GM12878 (cell line): ENCODE measurements around the gene GALNT18. TPM values are rescaled to one million over a fixed set of nuclear protein-coding genes. Genes with fewer than 3 reads are reported as not detected.

Experiments
- ATAC-seq: fragments of 200-7000 bp; cut with Tn5 transposase; 3 replicates; pipeline ENCODE4 v1.9.1; 2020; ENCODE audit warnings: mild to moderate bottlenecking, moderate library complexity
- BruUV-seq: library from RNA; stranded (reverse); fragments of 400-500 nt; replicated peaks from 2 replicates; lab custom pipeline; 2021; lab: Mats Ljungman, UMichigan
- CTCF ChIA-PET: fragments of 300-600 bp; sonication (Branson Sonifier 250); formaldehyde crosslinking; extraction: SDS; loops from one replicate; lab custom pipeline; 2021; ENCODE audit warnings: inconsistent platforms; lab: Yijun Ruan, JAX
- POLR2A ChIA-PET: fragments of 350-600 bp; formaldehyde crosslinking; extraction: SDS; loops from one replicate; lab custom pipeline; 2021; ENCODE audit warnings: inconsistent platforms; lab: Charles Lee
- RAD21 ChIA-PET: fragments of 300-600 bp; sonication (Branson Sonifier 250); formaldehyde crosslinking; loops from one replicate; lab custom pipeline; 2023; ENCODE audit warnings: antibody characterized with exemption; ENCODE audit not compliant: unreplicated experiment; lab: Charles Lee
- SMC1A ChIA-PET: fragments of 300-600 bp; sonication (Branson Sonifier 250); formaldehyde crosslinking; loops from one replicate; lab custom pipeline; 2023; ENCODE audit not compliant: unreplicated experiment, uncharacterized antibody; lab: Charles Lee
- DNase-seq: peaks from one replicate; pipeline ENCODE4 v3.0.0-alpha.2; 2011; ENCODE audit warnings: low read depth, low spot score
- FAIRE-seq: peaks from 3 replicates; lab custom pipeline; 2011; peaks lifted over from hg19 to GRCh38; lab: Jason Lieb, UNC
- H2AFZ ChIP-seq: 2 replicates; pipeline ENCODE4 v1.6.0; 2011; ENCODE audit warnings: low read depth, low read length, control low read depth; ENCODE audit not compliant: control insufficient read depth
- H3K27ac ChIP-seq: 2 replicates; pipeline ENCODE4 v1.5.1; 2011; ENCODE audit warnings: control low read depth; ENCODE audit not compliant: control insufficient read depth, insufficient read depth
- H3K27me3 ChIP-seq, 2 experiments: replicated peaks in 1 of 2; 2 replicates each; pipeline versions ENCODE4 v1.6.0 to v1.6.1; 2011; ENCODE audit warnings: low read length in 1 of 2; ENCODE audit not compliant: control insufficient read depth in 2 of 2, insufficient read depth in 2 of 2
- H3K36me3 ChIP-seq, 2 experiments: 2 replicates each; pipeline ENCODE4 v1.5.1; 2011; ENCODE audit warnings: low read length in 1 of 2; ENCODE audit not compliant: control insufficient read depth in 2 of 2, insufficient read depth in 2 of 2
- H3K4me1 ChIP-seq: 2 replicates; pipeline ENCODE4 v1.6.1; 2011; ENCODE audit warnings: mild to moderate bottlenecking, low read length, moderate library complexity, mixed read lengths; ENCODE audit not compliant: control insufficient read depth, insufficient read depth
- H3K4me2 ChIP-seq: 2 replicates; pipeline ENCODE4 v1.6.0; 2011; ENCODE audit warnings: control low read depth; ENCODE audit not compliant: control insufficient read depth, insufficient read depth
- H3K4me3 ChIP-seq: fragments of 200-600 bp; sonication (generic); 2 replicates; pipeline ENCODE4 v1.5.1; 2016
- H3K79me2 ChIP-seq: 2 replicates; pipeline ENCODE4 v1.6.0; 2011; ENCODE audit warnings: low read length; ENCODE audit not compliant: control insufficient read depth, insufficient read depth
- H3K9ac ChIP-seq: 2 replicates; pipeline ENCODE4 v1.8.0; 2011; ENCODE audit warnings: low read length, control low read depth, mixed read lengths; ENCODE audit not compliant: control insufficient read depth, insufficient read depth
- H3K9me3 ChIP-seq: replicated peaks from 3 replicates; pipeline ENCODE4 v1.5.1; 2011; ENCODE audit warnings: mild to moderate bottlenecking, low read length; ENCODE audit not compliant: control insufficient read depth, insufficient read depth
- H4K20me1 ChIP-seq: 2 replicates; pipeline ENCODE4 v1.6.0; 2011; ENCODE audit not compliant: control insufficient read depth, insufficient read depth
- CTCF ChIP-seq, 3 experiments: IDR thresholded peaks in 2 of 3; conservative IDR thresholded peaks in 1 of 3; 2 replicates each; pipeline ENCODE4 v1.5.1; 2011; ENCODE audit warnings: low read depth in 3 of 3, low read length in 3 of 3, mild to moderate bottlenecking in 3 of 3, control low read depth in 2 of 3, moderate library complexity in 2 of 3, inconsistent platforms in 1 of 3, mixed read lengths in 1 of 3; ENCODE audit not compliant: control insufficient read depth in 2 of 3, insufficient read depth in 1 of 3; ENCODE audit errors: extremely low read depth in 1 of 3
- HDAC2 ChIP-seq: fragments of 200-600 bp; sonication (generic); IDR thresholded peaks from 2 replicates; pipeline ENCODE4 v1.6.1; 2017
- RBBP5 ChIP-seq: fragments of 200-600 bp; sonication (generic); conservative IDR thresholded peaks from 2 replicates; pipeline ENCODE4 v1.6.1; 2016
- REST ChIP-seq: IDR thresholded peaks from 2 replicates; pipeline ENCODE4 v1.6.1; 2012; ENCODE audit warnings: mild to moderate bottlenecking, low read depth, low read length
- SIN3A ChIP-seq: IDR thresholded peaks from 2 replicates; pipeline ENCODE4 v1.6.1; 2012; ENCODE audit warnings: low read depth, low read length, improper control_type of control experiment
- SMC3 ChIP-seq: IDR thresholded peaks from 2 replicates; pipeline ENCODE4 v1.6.1; 2011; ENCODE audit warnings: low read length, improper control_type of control experiment, borderline replicate concordance
- WGBS: methylation state at CpG from one replicate; pipeline ENCODE4 v1.1.6; 2016; ENCODE audit warnings: low lambda C conversion rate; ENCODE audit not compliant: insufficient replicate concordance, insufficient coverage; ENCODE audit errors: missing lambda C conversion rate; 5-methylcytosine and 5-hydroxymethylcytosine counted together
- in situ Hi-C: fragments of 300-500 bp; cut with MboI; formaldehyde crosslinking; loops from 9 replicates; pipeline ENCODE4 v1.14.3; 2018; ENCODE audit warnings: mixed read lengths
- intact Hi-C: fragments of 100-400 bp; cut with micrococcal nuclease; formaldehyde crosslinking; loops from one replicate; pipeline ENCODE4 v1.14.2; 2022; ENCODE audit not compliant: unreplicated experiment
- polyA plus RNA-seq, 11 experiments: library from polyadenylated mRNA; depleted of rRNA in 4 of 11; unstranded in 6 of 11; stranded (reverse) in 5 of 11; fragments of >200 nt; fragmentation: Nextera tagmentation in 4 of 11; fragmentation: Illumina TruSeq in 1 of 11; extraction: Ambion mirVana in 4 of 11; extraction: Trizol in 1 of 11; gene quantifications; 1 replicate in 1 of 11; 2 replicates in 10 of 11; pipeline versions ENCODE4 v1.2.1 to v1.2.3, GENCODE V29; 2011 to 2016; ENCODE audit warnings: inconsistent platforms in 2 of 11, missing spikeins in 2 of 11, low read depth in 1 of 11
- total RNA-seq, 4 experiments: library from RNA; depleted of rRNA in 3 of 4; stranded (reverse); fragments of >200 nt in 3 of 4; fragmentation: Illumina TruSeq in 1 of 4; extraction: Trizol in 1 of 4; gene quantifications; 2 replicates each; pipeline versions ENCODE4 v1.2.1 to v1.2.3, GENCODE V29; 2013 to 2021

Gene GALNT18
- total and polyA plus RNA-seq, 10 of the 15 experiments (the other 5 are each of a cell fraction or from before 2014, with no cell fraction given), result 1.2 to 14.2 (median 6.3) TPM

- TF ChIP-seq REST (no peak), SIN3A (no peak)
These were observed 219.8 kb downstream of the GALNT18 start (continued) for GRCh38 chr11:11401960-11402535.

GRCh38 chr11:11400635-11401232, 221.1 kb downstream of the GALNT18 start:
- intact Hi-C loops, result loop anchor here (2.0 kb wide), 1 partner anchor 386 kb away; no protein-coding TSS in a partner anchor

More at GRCh38 chr11:11400635-11401232, 221.1 kb downstream of the GALNT18 start:
- no peaks in the 10 kb centered on the region for H3K9me3 ChIP-seq
- CTCF ChIA-PET, result interaction anchor here (0.8 to 2.7 kb wide), 7 partner anchors 12 to 608 kb away, joined by 3 to 19 read pairs (median 6); no protein-coding TSS in a partner anchor
- H3K36me3 ChIP-seq, result no peaks in the 10 kb centered on the region; a peak in 2 of 4 replicates
- RAD21 ChIA-PET, result interaction anchor here (1.0 to 3.0 kb wide), 3 partner anchors 234 to 387 kb away, joined by 3 to 12 read pairs (median 4); no protein-coding TSS in a partner anchor
- no TSS peak for BruUV-seq
- no peaks in the 10 kb centered on the region for H3K27me3 ChIP-seq
- H2AFZ ChIP-seq, result no peak overlapping the region
- POLR2A ChIA-PET, result no interaction called here
- no peak overlapping the region for H3K4me3 ChIP-seq
- H3K79me2 ChIP-seq, result no peaks in the 10 kb centered on the region
- SMC1A ChIA-PET, result interaction anchor here (1.0 to 2.2 kb wide), 5 partner anchors 10 to 373 kb away, joined by 3 to 5 read pairs (median 4); no protein-coding TSS in a partner anchor
- no peak overlapping the region for H3K4me2 ChIP-seq
- ATAC-seq (peak; percentile 65), DNase-seq (no peak), FAIRE-seq (no peak)
- H3K27ac ChIP-seq, result no peak overlapping the region
- no peak for TF ChIP-seq HDAC2
- peak; percentile 26; the same call in 1 of the 2 replicates for TF ChIP-seq SMC3
- peak; percentile 19 to 41 (median 21); a peak in 2 of 6 replicates for TF ChIP-seq CTCF (IDR thresholded peaks at IDR 0.05 in 2 of 3, conservative IDR thresholded peaks at IDR 0.05 in 1 of 3; ENCODE audit: control insufficient read depth in 2 of 3, extremely low read depth in 1 of 3, insufficient read depth in 1 of 3, low read depth in 3 of 3, low read length in 3 of 3)
- TF ChIP-seq RBBP5, result no peak
- no peaks in the 10 kb centered on the region for H3K4me1 ChIP-seq
- H3K9ac ChIP-seq, result no peak overlapping the region
- in situ Hi-C loops, result no loop called here
- WGBS, result 13% methylated on average over 9 of the region's 9 CpGs
- no peaks in the 10 kb centered on the region for H4K20me1 ChIP-seq
